Stimulated activated naive B cell treated with anti-CD40 and anti-IgM and Interleukin-4, amounts not matched to agents 10 μg/mL and 1 μg/mL and 100 μg/mL, for 72 hours (primary cell): Measurements from ENCODE around the gene RANBP6.

Experiments used
- ATAC-seq, 2 donors: fragments of 150-1000 bp; cut with Tn5 transposase; replicated peaks; 2 replicates each; pipeline ENCODE4 v1.10.0; 2021; ENCODE audit warnings: moderate library complexity in 1 of 2
- DNase-seq: peaks from one replicate; pipeline ENCODE4 v3.0.0; 2021
- H3K27ac Mint-ChIP-seq: one replicate; pipeline ENCODE4 v1.8.0; 2022; ENCODE audit warnings: mild to moderate bottlenecking, mixed read lengths
- H3K27me3 Mint-ChIP-seq, 2 donors: one replicate each; pipeline ENCODE4 v1.8.0; 2022; ENCODE audit warnings: mixed read lengths in 2 of 2
- H3K36me3 Mint-ChIP-seq, 2 donors: one replicate each; pipeline ENCODE4 v1.8.0; 2022; ENCODE audit warnings: mixed read lengths in 2 of 2, mild to moderate bottlenecking in 1 of 2
- H3K4me1 Mint-ChIP-seq, 2 donors: one replicate each; pipeline ENCODE4 v1.8.0; 2022; ENCODE audit warnings: mixed read lengths in 2 of 2, mild to moderate bottlenecking in 1 of 2
- H3K4me3 Mint-ChIP-seq, 2 donors: one replicate each; pipeline ENCODE4 v1.8.0; 2022; ENCODE audit warnings: mild to moderate bottlenecking in 2 of 2, mixed read lengths in 2 of 2, moderate library complexity in 1 of 2
- H3K9me3 Mint-ChIP-seq, 2 donors: one replicate each; pipeline ENCODE4 v1.8.0; 2022; ENCODE audit warnings: mixed read lengths in 2 of 2, mild to moderate bottlenecking in 1 of 2

Gene RANBP6

DNA sequence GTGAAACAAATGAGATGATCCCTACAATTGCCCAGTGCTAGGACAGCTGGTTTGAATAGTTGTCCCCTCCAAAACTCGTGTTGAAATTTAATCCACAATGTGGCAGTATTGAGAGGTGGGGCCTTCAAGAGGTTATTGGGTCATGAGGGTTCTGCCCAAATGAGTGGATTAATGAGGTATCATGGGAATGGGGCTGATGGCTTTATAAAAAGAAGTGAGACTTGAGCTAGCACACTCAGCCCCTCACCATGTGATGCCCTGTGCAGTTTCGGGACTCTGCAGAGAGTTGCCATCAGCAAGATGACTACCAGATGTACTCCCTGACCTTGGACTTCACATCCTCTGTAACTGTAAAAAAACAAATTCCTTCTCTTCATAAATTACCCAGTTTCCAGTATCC, 33.1 kb downstream of the RANBP6 start:
- Mint-ChIP-seq H3K36me3 (peaks cover 16 to 27% of the 10 kb centered on the region in 2 donors), H3K4me3 (no peak overlapping the region), H3K27ac (no peak overlapping the region), H3K4me1 (peaks cover 2 to 3% of the 10 kb centered on the region in 2 donors), H3K9me3 (no peaks in the 10 kb centered on the region), H3K27me3 (no peaks in the 10 kb centered on the region)
- ATAC-seq: no peak
- DNase-seq: no peak

DNA sequence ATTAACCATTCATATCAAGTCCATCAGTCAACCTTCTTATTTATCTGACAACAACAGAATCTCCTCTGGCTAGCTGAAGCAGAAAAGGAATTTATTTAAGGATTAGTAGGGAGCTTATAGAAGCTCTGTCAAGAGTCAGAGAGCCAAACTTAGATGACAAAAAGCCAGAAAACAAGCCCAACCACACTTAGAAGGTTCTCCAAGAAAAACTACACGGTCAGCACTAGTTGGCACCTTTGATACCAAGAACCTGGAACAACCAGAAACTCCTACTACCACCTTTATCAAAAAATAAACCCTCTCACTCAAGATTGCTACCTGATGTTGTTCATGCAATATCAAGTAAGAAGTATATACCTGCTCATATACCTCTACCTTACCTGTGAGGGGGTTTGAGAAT, 36.9 kb downstream of the RANBP6 start:
- Mint-ChIP-seq H3K4me1 (peaks cover 9 to 11% of the 10 kb centered on the region in 2 donors), H3K36me3 (peaks cover 30 to 34% of the 10 kb centered on the region in 2 donors), H3K4me3 (no peak overlapping the region), H3K9me3 (peaks cover 0 to 1% of the 10 kb centered on the region in 2 donors), H3K27me3 (no peaks in the 10 kb centered on the region), H3K27ac (no peak overlapping the region)
- DNase-seq (no peak), ATAC-seq (no peak)

DNA sequence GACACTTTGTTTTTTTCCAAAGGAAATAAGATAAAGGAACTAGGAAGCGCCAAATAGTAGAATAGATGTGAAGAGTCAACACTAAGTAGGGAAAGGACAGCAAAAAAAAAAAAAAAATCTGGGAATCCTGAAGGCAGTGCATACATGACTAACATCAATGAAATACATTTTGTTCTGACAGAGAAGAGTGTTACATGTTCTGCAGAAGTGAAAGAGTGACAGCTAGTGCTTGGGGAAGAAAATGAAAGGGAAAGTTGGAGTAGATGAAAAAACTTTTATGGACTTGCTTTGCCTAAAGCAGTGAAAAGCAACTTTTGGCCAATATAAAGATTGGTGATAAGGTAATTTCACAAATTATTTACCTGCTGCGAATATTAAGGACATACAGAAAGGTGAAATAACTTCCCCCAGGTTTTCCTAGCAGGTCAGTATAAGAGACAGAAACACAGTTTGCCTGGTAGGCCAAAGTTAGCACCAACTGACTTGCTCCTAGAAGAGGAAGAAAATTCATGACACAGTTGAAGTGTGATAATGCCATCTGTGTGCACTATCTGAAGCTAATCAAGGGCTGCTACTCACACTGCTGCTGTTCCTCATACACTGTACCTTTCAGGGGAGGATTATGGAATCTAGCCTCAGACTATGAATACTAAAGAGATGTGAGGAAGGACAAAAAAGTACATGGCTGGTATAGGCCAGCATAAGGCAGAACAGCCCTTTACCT, 38.6 kb downstream of the RANBP6 start:
- DNase-seq (no peak), ATAC-seq (peak; percentile 59 to 80)
- peak overlapping the region; percentile 24 to 42 for H3K4me3 Mint-ChIP-seq
- no peaks in the 10 kb centered on the region for H3K27me3 Mint-ChIP-seq
- H3K36me3 Mint-ChIP-seq: peaks cover 34 to 37% of the 10 kb centered on the region in 2 donors
- peaks cover 11% of the 10 kb centered on the region in 2 donors for H3K4me1 Mint-ChIP-seq
- H3K9me3 Mint-ChIP-seq: peaks cover 0 to 1% of the 10 kb centered on the region in 2 donors
- H3K27ac Mint-ChIP-seq: peak overlapping the region; percentile 65

DNA sequence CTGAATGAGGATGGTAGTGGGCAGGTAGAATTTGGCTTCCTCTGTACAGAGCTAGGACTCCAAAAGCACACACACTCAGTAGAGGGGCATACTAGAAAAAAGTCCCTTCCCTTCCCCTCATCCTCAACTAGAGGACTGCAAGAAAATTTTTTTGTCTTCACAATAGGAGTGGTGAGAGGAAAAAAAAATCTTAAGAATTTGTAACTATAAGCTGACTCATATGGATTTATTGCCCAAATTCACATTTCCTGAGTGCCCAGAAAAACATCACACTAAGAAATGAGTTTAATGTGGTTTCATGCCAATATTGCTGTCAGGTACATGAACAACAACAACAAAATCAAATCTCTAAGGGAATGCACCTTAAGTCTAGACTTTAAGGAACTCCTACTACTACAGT, 43.7 kb downstream of the RANBP6 start:
- Mint-ChIP-seq H3K4me1 (peaks cover 5 to 8% of the 10 kb centered on the region in 2 donors), H3K36me3 (peaks cover 45 to 49% of the 10 kb centered on the region in 2 donors), H3K27me3 (no peaks in the 10 kb centered on the region), H3K27ac (no peak overlapping the region), H3K9me3 (peaks cover 0 to 1% of the 10 kb centered on the region in 2 donors), H3K4me3 (no peak overlapping the region)
- DNase-seq (no peak), ATAC-seq (no peak)
